WTC11 (cell line): Measurements from ENCODE around the gene GPC5.

Source experiments
- CTCF ChIP-seq: fragments of 200-600 bp; IDR thresholded peaks from 2 replicates; pipeline ENCODE4 v1.8.0; 2022; ENCODE audit warnings: antibody characterized with exemption
- NFYB ChIP-seq: sonication (generic); formaldehyde crosslinking; conservative IDR thresholded peaks from 2 replicates; pipeline ENCODE4 v1.8.0; 2022; ENCODE audit warnings: low read depth, missing genetic modification reagents
- SP1 ChIP-seq: sonication (generic); formaldehyde crosslinking; conservative IDR thresholded peaks from 2 replicates; pipeline ENCODE4 v1.8.1; 2022; ENCODE audit warnings: missing genetic modification reagents
- TEAD4 ChIP-seq: sonication (generic); formaldehyde crosslinking; IDR thresholded peaks from 2 replicates; pipeline ENCODE4 v1.8.0; 2022; ENCODE audit warnings: mild to moderate bottlenecking, missing genetic modification reagents
- TP53 ChIP-seq: sonication (generic); formaldehyde crosslinking; IDR thresholded peaks from 2 replicates; pipeline ENCODE4 v1.8.1; 2023; ENCODE audit warnings: mild to moderate bottlenecking, missing genetic modification reagents
- USF2 ChIP-seq: sonication (generic); formaldehyde crosslinking; IDR thresholded peaks from 2 replicates; pipeline ENCODE4 v1.8.1; 2023; ENCODE audit warnings: mild to moderate bottlenecking, missing genetic modification reagents, moderate library complexity

DNA sequence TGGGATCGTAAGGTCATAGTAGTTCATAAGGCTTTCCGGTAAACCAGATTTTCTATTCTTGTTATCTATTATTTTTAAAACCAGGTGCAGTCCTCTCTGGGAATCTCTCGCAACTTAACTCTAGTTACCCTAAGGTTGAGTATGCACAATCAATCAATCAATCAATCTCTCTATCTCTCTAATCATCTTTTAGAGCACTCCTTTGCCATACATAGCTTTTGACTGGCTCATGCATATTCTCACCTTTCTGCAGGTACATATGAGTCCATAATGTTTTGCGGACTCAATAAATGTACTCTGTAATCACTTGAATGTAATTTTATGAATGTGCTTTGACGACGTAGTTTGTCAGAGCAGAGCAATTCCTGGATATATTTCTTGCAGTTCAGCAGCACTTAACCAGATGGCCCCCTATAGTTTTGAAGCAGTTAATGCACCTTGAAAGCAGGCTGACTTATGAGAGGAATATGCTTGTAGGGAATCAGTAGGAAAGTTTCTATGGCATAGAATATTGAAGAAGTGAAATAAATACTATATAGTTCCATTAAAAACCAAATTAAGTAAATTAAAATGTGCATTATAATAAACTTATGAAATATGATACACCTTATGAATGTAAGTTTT, 524.7 kb downstream of the GPC5 start:
- no peak for TF ChIP-seq USF2 (CRISPR knock-in tag)
- no peak for TF ChIP-seq SP1 (CRISPR knock-in tag)
- TF ChIP-seq CTCF = no peak
- TF ChIP-seq TP53 (CRISPR knock-in tag) = no peak
- TF ChIP-seq NFYB (CRISPR knock-in tag) = no peak
- TF ChIP-seq TEAD4 (CRISPR knock-in tag) = no peak
